CD4-positive, alpha-beta T cell (primary cell): ENCODE measurements around the gene BICD2. TPM values are rescaled to one million over a fixed set of nuclear protein-coding genes. Genes with fewer than 3 reads are reported as not detected.

Experiments used
- ATAC-seq: fragments of 200-7000 bp; cut with Tn5 transposase; one replicate; pipeline ENCODE4 v1.10.0; 2022; ENCODE audit warnings: mild to moderate bottlenecking; ENCODE audit not compliant: poor library complexity
- CTCF ChIA-PET: fragments of 350-600 bp; sonication (Branson Sonifier 250); formaldehyde crosslinking; loops from one replicate; lab custom pipeline; 2021; ENCODE audit warnings: antibody characterized with exemption, inconsistent platforms; lab: Charles Lee
- POLR2A ChIA-PET: fragments of 350-600 bp; sonication (Branson Sonifier 250); formaldehyde crosslinking; loops from one replicate; lab custom pipeline; 2021; ENCODE audit warnings: antibody characterized with exemption, inconsistent platforms; lab: Charles Lee
- DNase-seq, 14 experiments: peaks; one replicate each; pipeline ENCODE4 v3.0.0-alpha.2; 2013 to 2020; ENCODE audit warnings: mixed read lengths in 2 of 14
- H3K27ac ChIP-seq, 2 donors: one replicate each; pipeline versions ENCODE4 v1.5.1 to v1.7.0; 2013; ENCODE audit warnings: low read length in 2 of 2, low read depth in 1 of 2, mild to moderate bottlenecking in 1 of 2
- H3K27me3 ChIP-seq, 2 experiments: 1 replicate in 1 of 2; 2 replicates in 1 of 2; pipeline versions ENCODE4 v1.6.1 to v1.7.0; 2013; ENCODE audit warnings: low read length in 2 of 2, control low read depth in 1 of 2, mild to moderate bottlenecking in 1 of 2, moderate library complexity in 1 of 2; ENCODE audit not compliant: insufficient read depth in 2 of 2, control insufficient read depth in 1 of 2
- H3K36me3 ChIP-seq: one replicate; pipeline ENCODE4 v1.6.1; 2013; ENCODE audit warnings: low read length, control low read depth; ENCODE audit not compliant: insufficient read depth
- H3K4me1 ChIP-seq: one replicate; pipeline ENCODE4 v1.6.1; 2013; ENCODE audit warnings: low read length, control low read depth; ENCODE audit not compliant: insufficient read depth
- H3K4me3 ChIP-seq: one replicate; pipeline ENCODE4 v1.5.1; 2013; ENCODE audit warnings: mild to moderate bottlenecking, low read length, moderate library complexity
- H3K9me3 ChIP-seq, 2 experiments: 1 replicate in 1 of 2; 2 replicates in 1 of 2; pipeline versions ENCODE4 v1.6.1 to v1.7.0; 2013; ENCODE audit warnings: low read length in 2 of 2, mild to moderate bottlenecking in 2 of 2, control low read depth in 1 of 2, moderate library complexity in 1 of 2; ENCODE audit not compliant: control insufficient read depth in 1 of 2, insufficient read depth in 1 of 2
- H3K27ac Mint-ChIP-seq: one replicate; pipeline ENCODE4 v1.8.0; 2020; ENCODE audit warnings: mixed read lengths
- H3K27me3 Mint-ChIP-seq: one replicate; pipeline ENCODE4 v1.8.0; 2021; ENCODE audit warnings: mixed read lengths
- H3K36me3 Mint-ChIP-seq: one replicate; pipeline ENCODE4 v1.8.0; 2021; ENCODE audit warnings: low read depth, mixed read lengths
- H3K4me1 Mint-ChIP-seq: one replicate; pipeline ENCODE4 v1.8.0; 2021; ENCODE audit warnings: low read depth, mixed read lengths
- H3K4me3 Mint-ChIP-seq: one replicate; pipeline ENCODE4 v1.8.0; 2020; ENCODE audit warnings: mild to moderate bottlenecking, mixed read lengths
- H3K9me3 Mint-ChIP-seq: one replicate; pipeline ENCODE4 v1.8.0; 2020; ENCODE audit warnings: mixed read lengths
- CTCF ChIP-seq: fragments of 200-600 bp; IDR thresholded peaks from one replicate; pipeline ENCODE4 v1.8.0; 2022; ENCODE audit warnings: antibody characterized with exemption, mild to moderate bottlenecking
- intact Hi-C, 2 experiments: fragments of 100-400 bp; cut with DNase I in 1 of 2; cut with micrococcal nuclease in 1 of 2; formaldehyde crosslinking; loops; one replicate each; pipeline versions ENCODE4 v1.15.1 to v1.9.0; 2023 to 2025; cut with DNase I, micrococcal nuclease
- total RNA-seq, 174 experiments: library from RNA in 2 of 174; stranded (reverse) in 2 of 174; gene quantifications; one replicate each; pipeline ENCODE4 v1.2.3 and lab custom pipeline; 2021 to 2026

BICD2 gene
- total RNA-seq, 2 experiments from 2014 or later = 14.1 to 14.9 TPM

DNA sequence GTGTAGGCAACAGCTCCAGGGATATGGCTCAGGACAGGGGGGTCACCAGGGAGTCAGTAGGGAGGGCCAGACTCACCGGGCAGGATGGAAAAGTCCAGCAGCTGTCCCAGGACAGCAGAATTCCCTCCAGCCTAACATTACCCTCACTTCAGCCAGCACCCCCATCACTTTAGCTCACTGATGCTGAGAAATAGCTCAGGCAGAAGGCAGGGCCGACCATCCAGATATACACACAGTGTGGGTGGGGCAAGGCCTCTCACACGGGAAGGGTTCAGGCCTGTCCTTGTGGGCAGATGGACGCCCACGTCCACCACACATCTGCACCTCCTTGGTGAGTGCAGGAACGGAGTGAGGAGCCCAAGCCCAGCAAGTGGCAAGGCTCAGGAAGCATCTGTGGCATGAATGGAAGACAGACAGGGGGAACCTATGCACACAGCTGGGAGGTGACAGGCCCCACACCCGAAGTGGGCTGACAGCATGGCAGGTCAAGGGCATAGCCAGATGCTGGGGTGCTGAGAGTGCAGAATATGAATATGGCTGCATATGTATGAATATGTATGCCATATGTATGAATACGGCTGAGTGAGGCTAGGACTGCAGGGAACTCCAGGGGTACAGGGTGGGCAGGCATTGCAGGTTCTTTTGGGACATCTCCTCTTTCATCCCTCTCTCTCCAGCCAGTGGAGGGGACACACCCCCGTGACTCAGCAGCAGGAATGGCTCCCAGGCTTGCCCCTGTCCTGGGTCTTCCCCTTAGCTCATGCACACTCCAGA is 17.0 kb downstream of the BICD2 start:
- Histone ChIP-seq H3K4me1 (peaks cover 57% of the 10 kb centered on the region), H3K36me3 (peaks cover 3% of the 10 kb centered on the region), H3K27ac (no peak overlapping the region), H3K27me3 (no peaks in the 10 kb centered on the region), H3K9me3 (no peaks in the 10 kb centered on the region), H3K4me3 (no peak overlapping the region)
- H3K36me3 Mint-ChIP-seq = peaks cover 9% of the 10 kb centered on the region
- no peaks in the 10 kb centered on the region for H3K9me3 Mint-ChIP-seq
- ChIA-PET CTCF (no interaction called here), POLR2A (no interaction called here)
- H3K27ac Mint-ChIP-seq = no peak overlapping the region
- DNase-seq = no peak
- H3K27me3 Mint-ChIP-seq = no peaks in the 10 kb centered on the region
- TF ChIP-seq CTCF = no peak
- peaks cover 81% of the 10 kb centered on the region for H3K4me1 Mint-ChIP-seq
- intact Hi-C loops = no loop called here
- no peak for ATAC-seq
- H3K4me3 Mint-ChIP-seq = no peak overlapping the region

DNA sequence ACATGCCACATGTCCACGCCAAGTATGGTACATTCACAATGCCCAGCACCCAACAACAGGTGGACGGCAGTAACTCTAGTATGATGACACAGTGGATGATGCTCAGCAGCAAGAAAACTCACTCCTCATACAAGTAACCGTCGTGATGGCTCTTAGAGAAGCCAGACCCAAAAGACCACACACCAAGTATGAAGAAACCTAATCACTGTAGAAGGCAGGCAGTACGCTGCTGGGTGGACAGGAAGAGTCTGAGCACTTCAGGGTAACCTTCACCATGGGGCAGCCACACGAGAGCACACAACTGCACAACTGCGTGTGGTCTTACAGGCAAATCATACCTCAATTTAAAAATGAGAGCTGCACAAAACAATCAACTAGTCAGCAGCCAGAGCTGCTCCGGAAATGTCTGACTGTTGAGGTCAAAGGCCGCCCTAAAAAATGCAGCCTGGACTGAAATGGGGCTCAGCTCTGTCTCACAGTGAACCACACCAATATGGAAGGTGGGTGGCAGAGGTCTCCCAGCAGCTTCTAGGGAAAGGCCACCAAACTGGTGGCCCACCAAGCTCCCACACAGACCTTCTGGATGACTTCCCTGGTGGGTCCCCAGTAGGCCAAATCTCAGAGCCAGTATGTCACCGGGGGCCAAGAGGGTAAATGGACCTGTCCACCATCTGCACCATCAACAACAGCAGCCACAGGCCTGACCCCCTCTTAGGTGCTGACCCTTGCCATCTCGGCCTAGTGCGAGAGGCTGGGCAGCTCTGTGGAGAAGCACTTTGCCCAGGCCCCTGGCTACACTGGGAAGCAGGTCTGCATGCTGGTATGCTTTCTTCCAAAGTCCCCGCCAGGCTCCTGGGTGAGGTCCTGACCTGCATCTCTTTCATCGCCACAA is 17.8 kb downstream of the BICD2 start:
- no peak overlapping the region for H3K4me3 ChIP-seq
- no peak for DNase-seq
- peaks cover 3% of the 10 kb centered on the region for H3K36me3 ChIP-seq
- TF ChIP-seq CTCF = no peak
- H3K27me3 ChIP-seq = no peaks in the 10 kb centered on the region
- no peak for ATAC-seq
- Mint-ChIP-seq H3K4me3 (no peak overlapping the region), H3K27ac (peak overlapping the region; percentile 27), H3K27me3 (no peaks in the 10 kb centered on the region), H3K4me1 (peaks cover 80% of the 10 kb centered on the region), H3K9me3 (no peaks in the 10 kb centered on the region), H3K36me3 (peaks cover 4% of the 10 kb centered on the region)
- peaks cover 50% of the 10 kb centered on the region for H3K4me1 ChIP-seq
- CTCF ChIA-PET = no interaction called here
- no peaks in the 10 kb centered on the region for H3K9me3 ChIP-seq
- no peak overlapping the region for H3K27ac ChIP-seq
- intact Hi-C loops = no loop called here
- POLR2A ChIA-PET = no interaction called here

DNA sequence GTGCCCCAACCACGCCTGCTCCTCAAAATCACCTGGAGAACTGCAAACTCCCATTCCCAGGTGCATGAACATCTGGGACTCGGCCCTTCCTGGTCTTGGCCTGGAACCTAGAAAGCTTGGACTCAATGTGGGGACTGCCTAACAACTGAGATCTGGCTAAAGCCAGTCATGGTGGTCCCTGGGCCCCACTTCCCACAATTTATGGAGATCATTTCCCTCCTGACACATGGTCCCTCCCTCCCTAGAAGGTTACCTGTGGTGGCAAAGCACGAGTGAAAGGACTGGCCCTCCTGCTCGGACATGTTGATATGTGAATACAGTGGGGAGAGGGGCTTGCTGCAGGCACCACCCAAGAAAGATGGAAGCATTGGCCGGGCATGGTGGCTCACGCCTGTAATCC is 18.8 kb downstream of the BICD2 start:
- H3K4me1 Mint-ChIP-seq = peaks cover 84% of the 10 kb centered on the region
- CTCF ChIA-PET = no interaction called here
- no peak for ATAC-seq
- no peak overlapping the region for H3K4me3 Mint-ChIP-seq
- H3K36me3 Mint-ChIP-seq = no peaks in the 10 kb centered on the region
- DNase-seq = no peak
- no peaks in the 10 kb centered on the region for H3K27me3 Mint-ChIP-seq
- Histone ChIP-seq H3K4me1 (peaks cover 50% of the 10 kb centered on the region), H3K9me3 (no peaks in the 10 kb centered on the region), H3K4me3 (no peak overlapping the region), H3K36me3 (peaks cover 3% of the 10 kb centered on the region), H3K27me3 (no peaks in the 10 kb centered on the region), H3K27ac (no peak overlapping the region)
- TF ChIP-seq CTCF = no peak
- no peak overlapping the region for H3K27ac Mint-ChIP-seq
- intact Hi-C loops = no loop called here
- POLR2A ChIA-PET = no interaction called here
- no peaks in the 10 kb centered on the region for H3K9me3 Mint-ChIP-seq
